Endometrium (tissue), 2 donors: Measurements from ENCODE around the gene DPP6.
"Not testable (repeated sequence)": the region's sequence is repeated elsewhere in the genome, so short reads cannot be mapped to it uniquely, and the experiment has no call there.

ENCODE experiments used
- FAIRE-seq: peaks from 2 replicates; lab custom pipeline; 2012; peaks lifted over from hg19 to GRCh38; lab: Jason Lieb, UNC
- donor health status: control.
- donor health status: control.

DPP6 gene

GRCh38 chr7:154666768-154667167 is 614.6 kb downstream of the DPP6 start:
- no peak for FAIRE-seq

GRCh38 chr7:154672659-154673415 is 620.6 kb downstream of the DPP6 start:
- FAIRE-seq: no peak

GRCh38 chr7:154674191-154674590 is 622.0 kb downstream of the DPP6 start:
- FAIRE-seq: no peak

GRCh38 chr7:154675560-154675959 is 623.4 kb downstream of the DPP6 start:
- FAIRE-seq: no peak

GRCh38 chr7:154676033-154676421 is 623.8 kb downstream of the DPP6 start:
- FAIRE-seq: not testable (repeated sequence)

GRCh38 chr7:154676422-154677073 is 624.4 kb downstream of the DPP6 start:
- FAIRE-seq: no peak

GRCh38 chr7:154677454-154677853 is 625.3 kb downstream of the DPP6 start:
- no peak for FAIRE-seq

GRCh38 chr7:154678001-154678550 is 625.9 kb downstream of the DPP6 start:
- not testable (repeated sequence) for FAIRE-seq

- no peak for FAIRE-seq
These were observed 627.3 kb downstream of the DPP6 start for GRCh38 chr7:154679379-154680053.

- no peak for FAIRE-seq
These were observed 628.9 kb downstream of the DPP6 start for GRCh38 chr7:154680894-154681659.

GRCh38 chr7:154682003-154682402 is 629.8 kb downstream of the DPP6 start:
- no peak for FAIRE-seq

GRCh38 chr7:154684666-154685563 is 632.7 kb downstream of the DPP6 start:
- no peak for FAIRE-seq

- peak; percentile 97 for FAIRE-seq
These were observed 633.3 kb downstream of the DPP6 start for GRCh38 chr7:154685564-154685901.

GRCh38 chr7:154686305-154686704 is 634.1 kb downstream of the DPP6 start:
- FAIRE-seq: no peak

GRCh38 chr7:154688952-154689351 is 636.8 kb downstream of the DPP6 start:
- FAIRE-seq: no peak

GRCh38 chr7:154690411-154690810 is 638.2 kb downstream of the DPP6 start:
- FAIRE-seq: no peak

GRCh38 chr7:154693661-154694060 is 641.5 kb downstream of the DPP6 start:
- no peak for FAIRE-seq

GRCh38 chr7:154695836-154696235 is 643.6 kb downstream of the DPP6 start:
- no peak for FAIRE-seq

GRCh38 chr7:154696556-154696955 is 644.4 kb downstream of the DPP6 start:
- no peak for FAIRE-seq

- no peak for FAIRE-seq
These were observed 646.6 kb downstream of the DPP6 start for GRCh38 chr7:154698726-154699291.

- FAIRE-seq: no peak
These were observed 647.2 kb downstream of the DPP6 start for GRCh38 chr7:154699417-154699816.
